CD4-positive, alpha-beta T cell treated with Interleukin-4 for 4 hours (primary cell): ENCODE data around the gene LBR.

Experiments
- DNase-seq: peaks from one replicate; pipeline ENCODE4 v3.0.0-alpha.2; 2020

Gene LBR

GRCh38 chr1:225366552-225366951 lies 61.3 kb downstream of the LBR start:
- no peak for DNase-seq

DNA sequence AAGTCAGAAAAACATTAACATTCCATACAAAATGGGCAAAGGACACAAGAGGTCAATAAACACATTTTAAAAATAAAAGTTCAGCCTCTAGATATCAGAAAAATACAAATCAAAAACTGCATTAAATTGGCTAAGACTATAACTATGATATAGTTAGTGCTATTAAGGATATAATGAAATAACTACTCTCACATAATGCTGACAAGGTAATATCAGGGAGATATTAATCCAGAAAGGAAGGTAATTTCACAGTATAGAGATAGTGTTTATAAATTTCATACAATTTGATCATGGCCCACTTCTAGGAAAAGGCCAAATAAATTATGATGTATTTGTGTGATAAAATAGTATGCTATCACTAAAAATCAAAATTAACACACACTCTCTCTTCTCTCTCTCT lies 61.8 kb downstream of the LBR start:
- DNase-seq, result no peak

DNA sequence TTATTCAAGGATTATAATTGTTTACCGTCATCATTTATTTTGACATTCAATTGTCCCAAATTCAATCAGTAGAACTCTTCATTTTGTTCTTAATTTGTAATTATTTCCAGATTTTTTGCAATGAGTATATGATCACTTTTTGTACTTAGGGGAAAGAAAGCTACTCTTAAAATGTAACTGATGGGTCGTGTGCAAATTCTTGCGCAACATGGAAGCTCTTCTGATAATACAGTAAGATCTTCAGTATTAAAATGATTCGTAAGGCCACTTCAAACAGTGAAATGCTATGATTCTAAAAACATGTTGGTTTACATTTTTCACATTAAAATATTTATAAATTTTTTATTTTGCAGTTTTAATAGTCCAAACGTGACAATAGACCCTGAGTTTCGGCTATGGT lies 63.4 kb downstream of the LBR start:
- DNase-seq, result no peak

DNA sequence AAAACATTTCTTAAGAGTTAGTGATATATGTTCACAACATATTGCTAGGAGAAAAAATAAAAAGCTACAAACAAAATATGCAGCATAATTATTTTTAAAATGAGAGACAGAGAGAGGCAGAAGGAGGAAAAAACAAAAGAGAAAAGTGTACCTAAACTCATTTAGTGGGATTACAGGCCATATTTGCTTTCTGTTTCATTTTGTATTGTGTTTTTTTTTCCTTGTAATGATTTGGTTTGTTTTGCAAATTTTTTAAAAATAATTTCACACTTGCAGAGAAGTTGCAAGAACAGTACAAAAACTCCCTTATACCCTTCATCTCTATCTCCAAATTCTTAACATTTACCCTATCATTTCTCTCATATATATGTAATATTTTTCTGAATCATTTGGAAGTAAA lies 65.0 kb downstream of the LBR start:
- DNase-seq, result no peak

- no peak for DNase-seq
These were observed 66.7 kb downstream of the LBR start for GRCh38 chr1:225361176-225361575.

- no peak for DNase-seq
These were observed 67.7 kb downstream of the LBR start for GRCh38 chr1:225360119-225360518.

GRCh38 chr1:225355863-225356262 lies 72.0 kb downstream of the LBR start:
- DNase-seq, result no peak

DNA sequence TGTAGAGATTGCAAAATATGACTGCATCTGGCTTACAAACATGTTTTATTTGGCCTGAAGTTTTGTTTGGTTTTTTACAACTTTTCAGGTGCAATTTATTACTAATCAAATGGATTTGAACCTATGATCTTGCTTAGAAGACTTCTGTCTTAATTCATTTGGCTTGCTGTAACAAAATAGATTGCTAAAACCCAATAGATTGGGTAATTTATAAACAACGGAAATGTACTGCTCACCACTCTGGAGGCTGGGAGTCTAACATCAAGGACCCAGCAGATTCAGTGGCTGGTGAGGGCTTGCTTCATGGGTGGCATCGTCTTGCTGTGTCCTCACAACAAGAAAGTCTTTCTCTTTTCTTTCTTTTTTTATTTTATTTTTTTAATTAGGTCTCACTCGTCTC lies 72.9 kb downstream of the LBR start:
- DNase-seq, result no peak
